RWPE1 (cell line): ENCODE results near the gene AP1G2.

ENCODE experiments used
- CTCF ChIA-PET: fragments of 350-600 bp; sonication (Branson Sonifier 250); formaldehyde crosslinking; extraction: SDS; loops from one replicate; lab custom pipeline; 2021; lab: Yijun Ruan, JAX
- POLR2A ChIA-PET: fragments of 400-600 bp; formaldehyde crosslinking; extraction: SDS; loops from one replicate; lab custom pipeline; 2020; ENCODE audit warnings: antibody characterized with exemption; ENCODE audit not compliant: low non-redundant PET; lab: Yijun Ruan, JAX
- DNase-seq: peaks from one replicate; pipeline ENCODE4 v3.0.0; 2012; ENCODE audit warnings: low spot score
- H3K27ac ChIP-seq: fragments of 450-650 bp; 2 replicates; pipeline ENCODE4 v1.5.1; 2017
- CTCF ChIP-seq: fragments of 450-650 bp; conservative IDR thresholded peaks from 2 replicates; pipeline ENCODE4 v1.5.1; 2017; ENCODE audit warnings: low read depth, mild to moderate bottlenecking

The AP1G2 gene

GRCh38 chr14:23546450-23547035 is 21.0 kb downstream of the AP1G2 start:
- no peak for TF ChIP-seq CTCF
- no peak for DNase-seq
- H3K27ac ChIP-seq = no peak overlapping the region
- ChIA-PET POLR2A (no interaction called here), CTCF (no interaction called here)

- TF ChIP-seq CTCF = no peak
- H3K27ac ChIP-seq = no peak overlapping the region
- POLR2A ChIA-PET = no interaction called here
- no peak for DNase-seq
- CTCF ChIA-PET = no interaction called here
Observed at GRCh38 chr14:23545740-23546365, 21.7 kb downstream of the AP1G2 start.

GRCh38 chr14:23544511-23545447 is 22.8 kb downstream of the AP1G2 start:
- CTCF ChIA-PET = interaction anchor here (0.6 kb wide), 1 partner anchor 21 kb away, joined by 9 read pairs; no protein-coding TSS in a partner anchor
- H3K27ac ChIP-seq = no peak overlapping the region
- TF ChIP-seq CTCF = no peak
- no peak for DNase-seq
- POLR2A ChIA-PET = no interaction called here

- ChIA-PET POLR2A (no interaction called here), CTCF (no interaction called here)
- no peak for TF ChIP-seq CTCF
- no peak overlapping the region for H3K27ac ChIP-seq
- DNase-seq = no peak
Observed at GRCh38 chr14:23543403-23543802, 24.2 kb downstream of the AP1G2 start.

- no peak overlapping the region for H3K27ac ChIP-seq
- CTCF ChIA-PET = no interaction called here
- DNase-seq = no peak
- POLR2A ChIA-PET = no interaction called here
- no peak for TF ChIP-seq CTCF
Observed at GRCh38 chr14:23542261-23542660, 25.3 kb downstream of the AP1G2 start.

GRCh38 chr14:23540141-23540469 is 27.5 kb downstream of the AP1G2 start:
- no peak for DNase-seq
- ChIA-PET POLR2A (no interaction called here), CTCF (interaction anchor here (0.6 kb wide), 1 partner anchor 19 kb away, joined by 3 read pairs; no protein-coding TSS in a partner anchor)
- H3K27ac ChIP-seq = no peak overlapping the region
- TF ChIP-seq CTCF = no peak
